Parietal lobe (tissue), 1 donor: ENCODE results near the gene ERMN. TPM values are rescaled to one million over a fixed set of nuclear protein-coding genes. Genes with fewer than 3 reads are reported as not detected.

Experiments used
- total RNA-seq: library from RNA; depleted of rRNA; stranded (reverse); fragments of >200 nt; gene quantifications from one replicate; pipeline ENCODE4 v1.2.3, GENCODE V29; 2014

The ERMN gene, protein sequence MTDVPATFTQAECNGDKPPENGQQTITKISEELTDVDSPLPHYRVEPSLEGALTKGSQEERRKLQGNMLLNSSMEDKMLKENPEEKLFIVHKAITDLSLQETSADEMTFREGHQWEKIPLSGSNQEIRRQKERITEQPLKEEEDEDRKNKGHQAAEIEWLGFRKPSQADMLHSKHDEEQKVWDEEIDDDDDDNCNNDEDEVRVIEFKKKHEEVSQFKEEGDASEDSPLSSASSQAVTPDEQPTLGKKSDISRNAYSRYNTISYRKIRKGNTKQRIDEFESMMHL
- 0.31 TPM for total RNA-seq

DNA sequence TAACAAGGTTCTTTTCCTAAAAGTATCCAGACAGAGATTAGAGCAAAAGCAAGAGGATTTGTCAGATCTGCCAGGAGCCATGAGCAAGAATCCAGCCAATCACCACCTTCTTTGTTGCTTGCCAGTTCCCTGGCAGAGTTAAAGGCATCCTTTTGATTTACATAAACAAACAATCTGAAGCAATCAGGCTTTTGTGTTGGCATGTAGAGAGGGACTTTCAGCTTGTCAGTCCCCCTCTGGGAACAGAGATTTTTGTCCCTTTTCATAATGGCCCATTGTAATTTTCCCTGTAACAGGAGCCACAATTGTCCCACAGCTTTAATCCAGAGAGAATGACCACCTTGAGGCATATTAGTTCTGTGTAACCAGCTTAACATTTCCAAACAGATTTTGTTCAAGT is at the start of gene ERMN:
ERMN (minus strand) TSS at position 39 of the 400 bp plus-strand sequence. CDS start 182 bp downstream, outside the sequence.

Other genes with a start within 250 kb of the ERMN start
- gene GALNT5, start 68.1 kb downstream of the ERMN start, total RNA-seq, result under 0.01 TPM
- gene CYTIP, start 118.3 kb upstream of the ERMN start, total RNA-seq, result 2.5 TPM